Activated T-cell treated with anti-CD3 and anti-CD28 coated beads for 1 hour (primary cell): ENCODE data around the gene CACNA1I.

ENCODE experiments used
- DNase-seq: peaks from one replicate; pipeline ENCODE4 v3.0.0-alpha.2; 2020; ENCODE audit warnings: low read depth

Gene CACNA1I

GRCh38 chr22:39625569-39626537 lies 55.3 kb downstream of the CACNA1I start:
- no peak for DNase-seq

- DNase-seq = no peak
Measured at GRCh38 chr22:39627208-39627607, 56.7 kb downstream of the CACNA1I start.

- no peak for DNase-seq
Measured at GRCh38 chr22:39627865-39628562, 57.5 kb downstream of the CACNA1I start.

GRCh38 chr22:39628563-39629080 lies 58.1 kb downstream of the CACNA1I start:
- DNase-seq = no peak

- no peak for DNase-seq
Measured at GRCh38 chr22:39629851-39630250, 59.3 kb downstream of the CACNA1I start.

GRCh38 chr22:39630721-39631120 lies 60.2 kb downstream of the CACNA1I start:
- no peak for DNase-seq

GRCh38 chr22:39631381-39632286 lies 61.1 kb downstream of the CACNA1I start:
- DNase-seq = no peak

- no peak for DNase-seq
Measured at GRCh38 chr22:39634530-39635405, 64.2 kb downstream of the CACNA1I start.

- DNase-seq = no peak
Measured at GRCh38 chr22:39635719-39636118, 65.2 kb downstream of the CACNA1I start.

GRCh38 chr22:39638958-39639357 lies 68.4 kb downstream of the CACNA1I start:
- no peak for DNase-seq

GRCh38 chr22:39641660-39642310 lies 71.2 kb downstream of the CACNA1I start:
- no peak for DNase-seq

- no peak for DNase-seq
Measured at GRCh38 chr22:39643311-39644083, 72.9 kb downstream of the CACNA1I start.

GRCh38 chr22:39645532-39645931 lies 75.0 kb downstream of the CACNA1I start:
- DNase-seq = no peak

GRCh38 chr22:39646398-39647063 lies 76.0 kb downstream of the CACNA1I start:
- DNase-seq = no peak

- DNase-seq = no peak
Measured at GRCh38 chr22:39647836-39648629, 77.5 kb downstream of the CACNA1I start.

GRCh38 chr22:39648630-39648950 lies 78.0 kb downstream of the CACNA1I start:
- DNase-seq = no peak

GRCh38 chr22:39649500-39650089 lies 79.0 kb downstream of the CACNA1I start:
- DNase-seq = no peak
